Measurements from ENCODE around the gene SLC25A24.

Gene SLC25A24

GRCh38 chr1:108114033-108114599 is 86.0 kb downstream of the SLC25A24 start:
- TF ChIP-seq CTCF (IDR thresholded peaks at IDR 0.05; ENCODE audit: low read length, missing control alignments), result no peak

GRCh38 chr1:108113496-108113895 is 86.6 kb downstream of the SLC25A24 start:
- no peak for DNase-seq (ENCODE audit: low read depth)
- no peak overlapping the region for H3K4me3 ChIP-seq (replicated peaks; ENCODE audit: low read depth, low read length)
- TF ChIP-seq CTCF (IDR thresholded peaks at IDR 0.05; ENCODE audit: low read length, missing control alignments), result no peak

More at GRCh38 chr1:108114033-108114599, 86.0 kb downstream of the SLC25A24 start:
- no peak overlapping the region for H3K4me3 ChIP-seq (replicated peaks; ENCODE audit: low read depth, low read length)
- no peak for DNase-seq (ENCODE audit: low read depth)

GRCh38 chr1:108109295-108109973 is 90.7 kb downstream of the SLC25A24 start:
- no peak for DNase-seq (ENCODE audit: low read depth)
- H3K4me3 ChIP-seq (replicated peaks; ENCODE audit: low read depth, low read length), result no peak overlapping the region
- TF ChIP-seq CTCF (IDR thresholded peaks at IDR 0.05; ENCODE audit: low read length, missing control alignments), result no peak

GRCh38 chr1:108108119-108108518 is 92.0 kb downstream of the SLC25A24 start:
- no peak for DNase-seq (ENCODE audit: low read depth)
- no peak overlapping the region for H3K4me3 ChIP-seq (replicated peaks; ENCODE audit: low read depth, low read length)
- no peak for TF ChIP-seq CTCF (IDR thresholded peaks at IDR 0.05; ENCODE audit: low read length, missing control alignments)

- peak; percentile 46 for DNase-seq (ENCODE audit: low read depth)
- no peak for TF ChIP-seq CTCF (IDR thresholded peaks at IDR 0.05; ENCODE audit: low read length, missing control alignments)
- no peak overlapping the region for H3K4me3 ChIP-seq (replicated peaks; ENCODE audit: low read depth, low read length)
Measured at GRCh38 chr1:108107658-108108057, 92.5 kb downstream of the SLC25A24 start.

- no peak for DNase-seq (ENCODE audit: low read depth)
- no peak for TF ChIP-seq CTCF (IDR thresholded peaks at IDR 0.05; ENCODE audit: low read length, missing control alignments)
- H3K4me3 ChIP-seq (replicated peaks; ENCODE audit: low read depth, low read length), result no peak overlapping the region
Measured at GRCh38 chr1:108106775-108107174, 93.4 kb downstream of the SLC25A24 start.

GRCh38 chr1:108100148-108100547 is 100.0 kb downstream of the SLC25A24 start:
- no peak overlapping the region for H3K4me3 ChIP-seq (replicated peaks; ENCODE audit: low read depth, low read length)
- TF ChIP-seq CTCF (IDR thresholded peaks at IDR 0.05; ENCODE audit: low read length, missing control alignments), result no peak
- no peak for DNase-seq (ENCODE audit: low read depth)
